Activated T-helper 1 cell treated with anti-CD3 and anti-CD28 coated beads, Interleukin-12 subunit alpha, Interleukin-12 subunit beta, Interleukin-2, Interleukin-4 antibody, amounts not matched to agents 30 ng/mL and 10 ng/mL and 1 ng/mL, durations not matched to agents 14 hours and 24 hours and 36 hours (primary cell): ENCODE measurements around the gene TERT. TPM values are rescaled to one million over a fixed set of nuclear protein-coding genes. Genes with fewer than 3 reads are reported as not detected.

Experiments used
- DNase-seq: peaks from one replicate; pipeline ENCODE4 v3.0.0; 2021; ENCODE audit warnings: low spot score
- H3K27ac Mint-ChIP-seq: one replicate; pipeline ENCODE4 v1.8.0; 2021; ENCODE audit warnings: mild to moderate bottlenecking, mixed read lengths
- H3K27me3 Mint-ChIP-seq: one replicate; pipeline ENCODE4 v1.8.0; 2022; ENCODE audit warnings: mild to moderate bottlenecking, moderate library complexity, mixed read lengths; ENCODE audit not compliant: insufficient read depth
- H3K36me3 Mint-ChIP-seq: one replicate; pipeline ENCODE4 v1.8.0; 2021; ENCODE audit warnings: low read depth, mixed read lengths
- H3K4me1 Mint-ChIP-seq: one replicate; pipeline ENCODE4 v1.8.0; 2021; ENCODE audit warnings: low read depth, mixed read lengths
- H3K4me3 Mint-ChIP-seq: one replicate; pipeline ENCODE4 v1.8.0; 2021; ENCODE audit warnings: mild to moderate bottlenecking, moderate library complexity, mixed read lengths
- H3K9me3 Mint-ChIP-seq: one replicate; pipeline ENCODE4 v1.8.0; 2021; ENCODE audit warnings: mixed read lengths
- intact Hi-C: fragments of 100-400 bp; cut with micrococcal nuclease; formaldehyde crosslinking; loops from one replicate; pipeline ENCODE4 v1.15.1; 2024
- total RNA-seq: library from RNA; stranded (reverse); gene quantifications from 2 replicates; pipeline ENCODE4 v1.2.3, GENCODE V29; 2022

TERT gene
- total RNA-seq, 1 donor from 2014 or later, result 12.3 TPM

GRCh38 chr5:1212881-1213280 lies 82.0 kb downstream of the TERT start:
- H3K27ac Mint-ChIP-seq, result no peak overlapping the region
- DNase-seq, result no peak
- H3K4me3 Mint-ChIP-seq, result no peak overlapping the region
- no peaks in the 10 kb centered on the region for H3K36me3 Mint-ChIP-seq
- intact Hi-C loops, result no loop called here
- H3K9me3 Mint-ChIP-seq, result no peaks in the 10 kb centered on the region
- no peaks in the 10 kb centered on the region for H3K4me1 Mint-ChIP-seq
- no peaks in the 10 kb centered on the region for H3K27me3 Mint-ChIP-seq

- H3K4me1 Mint-ChIP-seq, result no peaks in the 10 kb centered on the region
- H3K27me3 Mint-ChIP-seq, result no peaks in the 10 kb centered on the region
- no peak overlapping the region for H3K4me3 Mint-ChIP-seq
- intact Hi-C loops, result no loop called here
- H3K27ac Mint-ChIP-seq, result no peak overlapping the region
- no peaks in the 10 kb centered on the region for H3K9me3 Mint-ChIP-seq
- H3K36me3 Mint-ChIP-seq, result no peaks in the 10 kb centered on the region
- DNase-seq, result no peak
These were observed 82.6 kb downstream of the TERT start for GRCh38 chr5:1212271-1212670.

- no peak overlapping the region for H3K27ac Mint-ChIP-seq
- intact Hi-C loops, result no loop called here
- no peaks in the 10 kb centered on the region for H3K9me3 Mint-ChIP-seq
- no peak overlapping the region for H3K4me3 Mint-ChIP-seq
- H3K27me3 Mint-ChIP-seq, result no peaks in the 10 kb centered on the region
- no peaks in the 10 kb centered on the region for H3K36me3 Mint-ChIP-seq
- no peak for DNase-seq
- H3K4me1 Mint-ChIP-seq, result no peaks in the 10 kb centered on the region
These were observed 83.2 kb downstream of the TERT start for GRCh38 chr5:1211701-1212100.

- Mint-ChIP-seq H3K27ac (no peak overlapping the region), H3K4me3 (no peak overlapping the region), H3K9me3 (no peaks in the 10 kb centered on the region), H3K27me3 (peaks cover 3% of the 10 kb centered on the region), H3K4me1 (no peaks in the 10 kb centered on the region), H3K36me3 (no peaks in the 10 kb centered on the region)
- intact Hi-C loops, result no loop called here
- no peak for DNase-seq
These were observed 84.0 kb downstream of the TERT start for GRCh38 chr5:1210832-1211251.

- H3K4me1 Mint-ChIP-seq, result no peaks in the 10 kb centered on the region
- H3K4me3 Mint-ChIP-seq, result no peak overlapping the region
- H3K27me3 Mint-ChIP-seq, result peaks cover 3% of the 10 kb centered on the region
- no peaks in the 10 kb centered on the region for H3K9me3 Mint-ChIP-seq
- H3K27ac Mint-ChIP-seq, result no peak overlapping the region
- no peaks in the 10 kb centered on the region for H3K36me3 Mint-ChIP-seq
- DNase-seq, result no peak
- intact Hi-C loops, result no loop called here
These were observed 84.7 kb downstream of the TERT start for GRCh38 chr5:1209896-1210776.

GRCh38 chr5:1209489-1209852 lies 85.4 kb downstream of the TERT start:
- no peak for DNase-seq
- Mint-ChIP-seq H3K27me3 (peaks cover 6% of the 10 kb centered on the region), H3K4me1 (no peaks in the 10 kb centered on the region), H3K36me3 (no peaks in the 10 kb centered on the region), H3K4me3 (no peak overlapping the region), H3K27ac (no peak overlapping the region), H3K9me3 (no peaks in the 10 kb centered on the region)
- intact Hi-C loops, result no loop called here

- Mint-ChIP-seq H3K36me3 (no peaks in the 10 kb centered on the region), H3K27me3 (peaks cover 6% of the 10 kb centered on the region), H3K4me3 (no peak overlapping the region), H3K27ac (no peak overlapping the region), H3K9me3 (no peaks in the 10 kb centered on the region), H3K4me1 (no peaks in the 10 kb centered on the region)
- intact Hi-C loops, result no loop called here
- no peak for DNase-seq
These were observed 86.0 kb downstream of the TERT start for GRCh38 chr5:1208743-1209488.

- Mint-ChIP-seq H3K4me3 (no peak overlapping the region), H3K36me3 (no peaks in the 10 kb centered on the region), H3K9me3 (no peaks in the 10 kb centered on the region), H3K27me3 (peaks cover 6% of the 10 kb centered on the region), H3K4me1 (no peaks in the 10 kb centered on the region), H3K27ac (no peak overlapping the region)
- intact Hi-C loops, result no loop called here
- no peak for DNase-seq
These were observed 86.6 kb downstream of the TERT start for GRCh38 chr5:1208221-1208742.

- peaks cover 6% of the 10 kb centered on the region for H3K27me3 Mint-ChIP-seq
- no peak for DNase-seq
- no peaks in the 10 kb centered on the region for H3K36me3 Mint-ChIP-seq
- no peaks in the 10 kb centered on the region for H3K4me1 Mint-ChIP-seq
- H3K4me3 Mint-ChIP-seq, result no peak overlapping the region
- H3K27ac Mint-ChIP-seq, result no peak overlapping the region
- intact Hi-C loops, result no loop called here
- no peaks in the 10 kb centered on the region for H3K9me3 Mint-ChIP-seq
These were observed 87.3 kb downstream of the TERT start for GRCh38 chr5:1207555-1207954.

GRCh38 chr5:1206521-1207412 lies 88.1 kb downstream of the TERT start:
- H3K9me3 Mint-ChIP-seq, result no peaks in the 10 kb centered on the region
- intact Hi-C loops, result no loop called here
- H3K27ac Mint-ChIP-seq, result no peak overlapping the region
- no peak overlapping the region for H3K4me3 Mint-ChIP-seq
- H3K36me3 Mint-ChIP-seq, result no peaks in the 10 kb centered on the region
- DNase-seq, result no peak
- no peaks in the 10 kb centered on the region for H3K4me1 Mint-ChIP-seq
- H3K27me3 Mint-ChIP-seq, result peaks cover 6% of the 10 kb centered on the region

- intact Hi-C loops, result no loop called here
- no peaks in the 10 kb centered on the region for H3K4me1 Mint-ChIP-seq
- DNase-seq, result no peak
- H3K9me3 Mint-ChIP-seq, result no peaks in the 10 kb centered on the region
- no peak overlapping the region for H3K27ac Mint-ChIP-seq
- H3K4me3 Mint-ChIP-seq, result no peak overlapping the region
- peaks cover 6% of the 10 kb centered on the region for H3K27me3 Mint-ChIP-seq
- H3K36me3 Mint-ChIP-seq, result no peaks in the 10 kb centered on the region
These were observed 89.3 kb downstream of the TERT start for GRCh38 chr5:1205255-1206180.
